ENCODE data around the gene SH3TC1.

- TF ChIP-seq CTCF (IDR thresholded peaks at IDR 0.05; ENCODE audit: low read depth, low read length) = no peak
- no peak for TF ChIP-seq POLR2A (IDR thresholded peaks at IDR 0.05; ENCODE audit: extremely low read depth, insufficient read length)
Observed at GRCh38 chr4:8266508-8266907, 67.4 kb downstream of the SH3TC1 start.
